ENCODE results near the gene NEUROD2.

- TF ChIP-seq CTCF (IDR thresholded peaks at IDR 0.05; ENCODE audit: control extremely low read depth in 1 of 3, insufficient read depth in 1 of 3, low read depth in 1 of 3, low read length in 3 of 3) (no peak), ASH2L (IDR thresholded peaks at IDR 0.05; ENCODE audit: low read length) (no peak), NRF1 (IDR thresholded peaks at IDR 0.05; ENCODE audit: low read depth, low read length) (no peak), EP300 (IDR thresholded peaks at IDR 0.05; ENCODE audit: borderline replicate concordance in 1 of 2, low read depth in 2 of 2, low read length in 2 of 2) (no peak), EGR1 (IDR thresholded peaks at IDR 0.05; ENCODE audit: borderline replicate concordance, low read depth, low read length) (no peak), TAF1 (IDR thresholded peaks at IDR 0.05; ENCODE audit: low read depth, low read length) (no peak), BCL11A (IDR thresholded peaks at IDR 0.05; ENCODE audit: low read depth in 2 of 2, low read length in 2 of 2) (no peak)
Measured at GRCh38 chr17:39562976-39563375, 44.7 kb downstream of the NEUROD2 start.
